HG02610 (cell line): ENCODE data around the gene GRIFIN.

Source experiments
- ATAC-seq: cut with Tn5 transposase; IDR thresholded peaks from one replicate; pipeline ENCODE4 v1.9.1; 2021; ENCODE audit warnings: mild to moderate bottlenecking, moderate library complexity; ENCODE audit not compliant: unreplicated experiment

Gene GRIFIN

DNA sequence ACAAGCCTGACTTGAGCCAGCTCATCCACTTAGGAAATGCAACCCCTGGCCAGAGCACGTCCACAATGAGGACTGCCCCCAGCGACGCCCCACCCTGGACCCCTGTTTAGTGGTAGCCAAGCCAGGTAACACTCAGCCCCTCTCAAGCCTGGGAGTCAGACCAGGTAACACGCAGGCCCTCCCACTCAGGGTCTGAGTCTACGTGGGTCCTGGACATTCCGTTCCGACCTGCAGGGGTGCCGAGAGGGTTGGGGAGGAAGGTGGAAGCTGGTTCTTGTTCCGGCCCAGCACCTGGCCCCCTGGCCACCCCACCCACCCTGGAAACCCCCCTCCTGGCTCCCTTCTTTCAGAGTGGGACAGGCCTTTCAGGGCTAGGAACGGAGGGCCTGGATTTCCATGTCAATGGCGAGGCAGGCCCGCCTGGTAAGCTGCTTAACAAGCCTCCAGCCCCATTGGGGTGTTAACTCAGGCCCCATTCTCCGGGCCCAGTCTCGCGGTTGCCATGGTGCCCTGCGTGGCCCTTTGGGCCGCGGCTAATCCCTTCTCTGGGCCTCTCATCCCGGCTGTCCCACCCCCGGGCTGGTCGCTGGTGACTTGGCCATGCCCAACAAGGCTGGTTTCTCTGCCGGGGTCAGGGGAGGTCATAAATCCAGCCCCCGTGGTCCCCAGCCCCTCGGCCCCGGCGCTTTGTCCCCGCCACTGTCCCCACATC, 23.7 kb upstream of the GRIFIN start:
- no peak for ATAC-seq

DNA sequence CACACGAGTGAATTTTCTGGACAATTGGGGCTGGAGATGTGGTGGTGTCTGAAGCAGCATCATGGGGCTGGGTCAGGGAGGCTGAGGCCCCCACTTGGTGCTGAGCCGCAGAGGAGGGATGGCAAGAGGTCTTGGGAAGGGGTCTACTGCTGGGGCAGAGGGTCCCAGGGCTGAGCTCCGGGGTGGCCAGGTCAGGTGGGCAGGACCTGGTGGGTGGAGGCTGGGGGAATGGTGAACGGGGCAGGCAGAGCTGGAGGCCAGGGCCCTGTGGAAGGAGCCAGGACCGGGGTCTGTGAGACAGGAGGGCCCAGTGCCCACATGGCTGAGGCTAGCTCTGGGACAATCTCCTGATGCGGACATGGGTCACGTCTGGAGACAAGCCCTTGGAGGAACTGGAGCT, 23.0 kb upstream of the GRIFIN start:
- no peak for ATAC-seq

DNA sequence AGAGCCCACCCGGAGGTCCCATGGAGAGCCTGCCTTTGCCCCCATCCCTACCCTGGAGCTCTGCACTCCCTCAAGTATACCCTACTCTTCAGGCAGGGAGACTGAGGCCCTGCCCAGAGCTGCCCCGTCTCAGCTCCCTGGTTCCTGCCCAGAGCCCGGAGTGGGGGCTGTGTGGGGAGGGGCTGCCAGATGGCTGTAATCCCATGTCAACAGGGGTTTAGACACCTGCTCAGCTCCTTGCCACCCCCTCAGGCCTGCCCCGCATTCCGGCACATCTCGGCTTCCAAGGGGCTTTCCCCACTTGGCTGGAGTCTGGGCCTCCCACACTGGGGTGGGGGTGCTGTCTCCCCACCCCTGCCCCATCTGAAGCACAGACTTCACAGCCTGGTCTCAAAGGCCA, 22.5 kb upstream of the GRIFIN start:
- ATAC-seq: no peak

DNA sequence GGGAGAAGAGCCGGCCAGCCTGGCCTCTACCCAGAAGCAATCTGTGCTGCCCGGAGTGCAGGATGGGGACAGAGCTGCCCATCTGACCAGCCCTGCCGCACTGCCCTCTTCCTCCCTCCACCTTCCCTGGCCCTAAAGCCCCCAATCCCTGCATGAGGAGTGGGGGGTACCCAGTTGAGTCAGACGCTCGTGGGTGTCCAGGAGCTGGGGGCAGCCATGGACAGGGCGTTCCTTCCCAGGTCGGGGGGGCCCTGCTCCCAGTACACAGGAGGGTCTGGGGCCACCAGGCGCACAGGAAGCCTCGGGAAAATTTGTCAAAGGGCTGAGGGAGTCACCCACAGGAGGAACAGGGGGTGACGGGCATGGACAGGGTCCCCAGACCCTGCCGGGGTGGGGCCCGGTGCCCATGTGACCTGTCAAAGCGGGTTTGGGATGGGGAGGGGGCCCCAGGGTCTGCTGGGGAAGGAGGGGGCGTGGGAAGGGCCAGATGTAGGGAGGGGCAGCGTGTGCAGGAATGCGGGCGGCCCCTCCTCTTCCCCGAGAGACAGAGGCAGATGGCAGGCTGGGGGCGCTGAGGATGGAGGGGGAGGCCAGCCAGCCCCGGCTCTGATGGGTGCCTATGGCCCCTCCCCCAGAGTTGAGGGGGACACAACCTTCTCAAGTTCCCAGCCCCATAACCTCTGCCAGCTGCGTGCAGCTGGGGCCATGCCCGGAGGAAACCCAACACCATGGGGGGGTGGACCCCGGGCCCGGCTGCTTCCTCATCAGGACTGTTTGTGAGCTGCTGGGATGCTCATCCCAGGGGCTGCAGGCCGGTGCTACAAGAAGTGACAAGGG, 21.5 kb upstream of the GRIFIN start:
- no peak for ATAC-seq

DNA sequence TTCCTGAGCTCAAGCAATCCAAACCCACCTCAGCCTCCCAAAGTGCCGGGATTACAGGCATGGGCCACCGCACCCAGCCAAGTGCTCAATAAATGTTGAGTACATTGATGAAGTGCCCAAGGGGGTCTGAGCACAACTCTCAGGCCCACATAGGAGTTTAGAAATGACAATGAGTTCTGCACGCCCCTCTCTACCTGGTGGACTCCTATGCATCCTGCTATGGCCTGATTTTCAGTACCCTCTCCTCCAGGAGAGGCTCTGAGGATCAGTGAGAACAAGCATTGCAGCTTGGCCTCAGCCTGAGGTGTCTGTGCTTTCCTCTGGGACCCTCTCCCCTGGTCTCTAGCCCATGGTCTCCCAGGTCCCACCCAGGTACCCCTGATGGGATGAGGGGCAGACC, 20.9 kb upstream of the GRIFIN start:
- ATAC-seq: no peak

DNA sequence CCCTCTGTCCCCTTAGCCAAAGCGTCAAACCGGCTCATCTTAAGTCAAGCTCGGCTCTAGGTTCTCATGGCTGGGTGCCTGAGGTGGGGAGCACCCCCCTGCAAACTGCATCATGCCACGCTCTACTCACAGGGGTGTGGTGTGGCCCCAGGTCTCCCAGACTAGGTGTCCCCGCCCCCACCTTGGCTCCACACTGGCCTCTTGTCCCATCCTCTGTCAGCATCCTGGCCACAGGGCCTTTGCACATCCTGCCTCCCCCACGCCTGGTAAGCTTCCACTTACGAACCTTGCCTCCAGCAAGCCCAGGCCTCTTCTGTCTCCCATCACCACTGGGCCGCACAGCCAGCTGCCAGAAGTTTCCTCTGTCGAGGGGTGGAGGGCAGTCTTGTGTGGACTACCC, 20.2 kb upstream of the GRIFIN start:
- ATAC-seq: no peak

DNA sequence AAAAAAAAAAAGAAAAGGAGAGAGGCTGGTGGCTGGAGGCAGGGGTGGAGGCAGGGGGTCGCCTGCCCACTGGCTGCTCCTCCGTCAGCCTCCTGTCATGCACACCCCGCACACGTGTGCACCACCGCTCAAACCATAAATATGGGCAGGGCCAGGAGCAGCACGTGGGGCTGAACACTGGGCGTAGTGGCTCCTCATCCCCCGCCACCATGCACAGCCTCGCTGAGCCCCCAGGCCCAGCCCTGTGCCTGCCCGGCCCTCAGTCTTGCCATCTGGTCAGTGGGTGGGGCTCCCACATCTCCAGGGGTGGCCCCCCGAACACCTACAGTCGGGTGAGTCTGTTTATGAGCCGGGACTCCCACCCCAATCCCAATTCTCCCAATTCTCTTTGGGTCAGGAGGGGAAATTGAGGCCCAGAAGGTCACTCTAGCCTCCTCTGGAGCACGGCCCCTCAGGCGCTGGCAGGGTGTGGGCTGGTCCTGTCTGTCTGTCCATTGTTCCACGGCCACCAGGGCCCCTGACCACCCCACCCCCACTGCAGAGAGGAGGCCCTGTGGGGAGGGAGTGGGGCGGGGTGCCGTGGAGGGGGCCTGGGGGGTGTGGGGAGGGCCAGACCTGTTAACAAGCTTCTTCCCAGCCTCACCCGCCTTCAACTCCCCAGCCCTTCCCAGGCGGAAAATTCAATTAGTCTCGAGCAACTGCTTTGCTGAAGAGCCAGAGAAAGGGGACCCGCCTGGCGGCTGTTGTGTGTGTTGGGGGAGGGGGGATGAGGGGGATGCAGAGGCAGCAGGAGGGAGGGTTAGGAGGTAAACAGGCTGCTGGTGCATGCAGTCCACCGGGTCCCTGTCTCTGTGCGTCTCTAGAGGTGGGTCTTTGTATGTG, 19.5 kb upstream of the GRIFIN start:
- no peak for ATAC-seq

DNA sequence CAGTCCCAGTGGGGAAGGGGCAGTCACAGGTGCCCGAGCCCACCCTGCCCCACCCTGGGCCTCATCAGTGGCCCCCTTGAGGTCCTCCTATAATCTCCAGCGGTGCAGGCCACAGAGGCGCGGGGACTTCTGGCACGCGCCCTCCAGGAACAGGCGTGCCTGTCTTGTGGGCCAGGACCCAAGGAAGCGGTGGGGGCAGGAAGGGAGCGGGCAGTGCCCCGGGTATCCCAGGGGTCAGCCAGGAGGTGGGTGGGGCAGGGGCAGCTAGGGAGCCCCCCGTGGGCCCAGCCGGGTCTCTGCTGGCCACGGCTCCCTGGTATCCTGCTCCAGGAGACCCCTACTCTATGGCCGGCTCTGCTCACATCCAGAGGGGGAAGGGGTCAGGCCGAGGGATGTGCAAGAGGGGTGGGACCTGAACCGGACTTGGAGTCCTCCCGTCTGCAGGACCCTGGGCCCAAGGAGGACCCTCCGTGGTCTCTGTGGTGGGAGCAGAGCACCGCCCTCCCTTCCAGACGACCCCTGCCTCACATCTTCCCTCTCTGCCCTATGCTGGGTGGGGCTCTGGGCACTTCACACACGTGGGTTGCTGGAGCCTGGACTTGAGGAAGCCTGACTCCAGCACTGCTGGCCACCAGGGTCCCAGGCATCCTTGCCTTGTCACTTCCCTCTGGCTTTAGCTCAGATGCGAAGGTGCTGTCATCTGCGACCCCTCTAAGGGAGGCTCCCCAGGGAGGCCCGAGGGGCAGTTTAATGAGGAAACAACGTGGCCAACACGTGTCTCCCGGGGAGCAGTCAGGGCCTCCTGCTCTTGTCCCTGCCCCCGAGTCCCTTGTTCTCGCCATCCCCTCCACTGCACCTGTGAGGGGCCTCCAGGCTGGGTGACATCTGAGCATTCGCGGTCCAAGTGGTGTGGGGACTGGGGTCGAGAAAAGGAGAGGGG, 18.3 kb upstream of the GRIFIN start:
- no peak for ATAC-seq

DNA sequence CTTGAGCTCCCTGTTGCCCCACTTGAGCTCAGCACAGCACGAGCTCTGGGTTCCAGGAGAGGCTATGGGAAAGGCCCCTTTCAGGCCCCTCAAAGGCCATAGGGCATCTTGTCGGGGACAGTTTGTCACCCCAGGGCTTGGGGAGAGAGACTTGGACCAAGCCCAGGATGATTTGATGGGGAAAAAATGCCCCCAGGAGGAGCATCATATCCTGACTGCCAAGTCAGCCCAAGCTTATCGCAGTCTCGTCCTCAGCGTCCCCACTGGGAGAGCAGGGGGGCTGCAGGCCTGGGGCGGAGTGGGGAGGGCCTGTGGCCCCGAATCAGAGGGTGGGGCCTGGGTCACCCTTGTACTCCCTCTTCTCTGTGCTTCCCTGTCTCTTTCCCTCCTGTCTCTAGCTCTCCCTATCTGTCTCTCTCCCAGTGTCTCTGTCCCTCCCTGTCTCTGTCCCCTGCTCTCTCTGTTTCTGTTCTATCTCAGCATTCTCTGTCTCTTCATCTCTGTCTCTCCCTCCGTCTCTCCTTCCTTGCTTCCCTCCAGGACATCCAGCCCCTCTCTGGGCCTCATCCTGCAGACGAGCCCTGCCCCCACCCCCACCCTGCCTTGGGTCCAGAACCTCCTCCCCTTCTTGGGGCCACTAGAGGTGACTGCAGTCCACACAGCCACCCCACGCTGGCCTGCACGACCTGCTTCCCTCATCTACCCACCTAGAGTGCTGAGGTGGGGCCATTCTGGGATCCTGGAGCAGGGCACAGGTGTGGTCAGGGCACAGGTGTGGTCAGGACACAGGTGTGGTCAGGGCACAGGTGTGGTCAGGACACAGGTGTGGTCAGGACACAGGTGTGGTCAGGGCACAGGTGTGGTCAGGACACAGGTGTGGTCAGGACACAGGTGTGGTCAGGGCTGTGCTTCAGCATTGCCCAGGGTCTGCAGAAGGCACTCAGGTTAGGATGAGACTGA, 17.3 kb upstream of the GRIFIN start:
- ATAC-seq: no peak

DNA sequence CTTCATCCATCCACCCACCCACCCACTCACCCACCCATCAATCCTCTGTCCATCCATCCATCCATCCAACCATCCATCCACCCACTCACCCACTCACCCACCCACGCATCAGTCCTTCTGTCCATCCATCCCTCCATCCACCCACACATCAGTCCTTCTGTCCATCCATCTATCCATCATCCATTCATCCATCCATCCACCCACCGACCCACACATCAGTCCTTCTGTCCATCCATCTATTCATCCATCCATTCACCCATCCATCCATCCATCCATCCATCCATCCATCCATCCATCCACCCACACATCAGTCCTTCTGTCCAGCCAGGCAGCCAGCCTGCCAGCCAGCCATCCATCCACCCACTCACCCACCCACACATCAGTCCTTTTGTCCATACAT, 15.8 kb upstream of the GRIFIN start:
- ATAC-seq: no peak

DNA sequence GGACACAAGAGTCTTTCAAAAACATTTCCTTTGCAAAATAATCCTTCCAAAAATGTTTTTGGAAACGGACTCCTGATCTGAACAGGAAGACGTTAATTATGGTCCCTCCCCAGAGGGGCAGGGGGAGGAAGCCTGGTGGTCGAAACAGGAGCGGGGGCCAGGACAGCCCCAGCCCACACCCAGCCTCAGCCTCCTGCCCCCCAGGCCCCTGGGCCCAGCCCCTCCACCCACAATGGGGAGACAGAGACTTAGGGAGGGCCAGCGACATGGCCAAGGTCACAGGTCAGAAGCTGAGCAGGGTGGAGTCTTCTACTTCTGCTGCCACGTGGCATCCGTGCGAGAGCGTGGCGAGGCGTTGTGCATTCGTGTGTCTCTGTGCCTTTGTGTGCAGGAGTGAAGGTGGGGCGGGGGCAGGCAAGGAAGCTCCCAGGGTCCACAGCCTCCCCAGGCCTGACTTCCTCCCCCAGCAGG, 14.0 kb upstream of the GRIFIN start:
- ATAC-seq: no peak

DNA sequence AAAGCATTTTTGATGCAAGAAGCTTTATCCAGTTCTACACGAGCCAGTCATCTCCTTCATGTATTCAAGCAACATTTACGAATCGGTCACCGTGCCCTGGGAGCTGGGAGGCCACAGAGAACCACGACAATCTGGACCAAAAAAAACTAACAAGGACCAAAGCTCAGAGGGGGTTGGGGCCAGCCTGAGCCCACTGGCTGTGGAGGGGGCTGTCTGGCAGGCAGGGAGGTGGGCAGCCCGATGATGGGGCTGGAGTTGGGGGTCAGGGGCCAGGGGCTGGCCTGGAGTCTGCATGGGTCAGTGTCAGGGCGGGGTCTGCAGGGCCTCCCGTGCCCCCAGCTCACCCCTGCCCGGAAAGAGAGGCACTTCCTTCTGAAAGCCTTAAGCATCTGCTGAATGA, 12.5 kb upstream of the GRIFIN start:
- ATAC-seq: no peak

DNA sequence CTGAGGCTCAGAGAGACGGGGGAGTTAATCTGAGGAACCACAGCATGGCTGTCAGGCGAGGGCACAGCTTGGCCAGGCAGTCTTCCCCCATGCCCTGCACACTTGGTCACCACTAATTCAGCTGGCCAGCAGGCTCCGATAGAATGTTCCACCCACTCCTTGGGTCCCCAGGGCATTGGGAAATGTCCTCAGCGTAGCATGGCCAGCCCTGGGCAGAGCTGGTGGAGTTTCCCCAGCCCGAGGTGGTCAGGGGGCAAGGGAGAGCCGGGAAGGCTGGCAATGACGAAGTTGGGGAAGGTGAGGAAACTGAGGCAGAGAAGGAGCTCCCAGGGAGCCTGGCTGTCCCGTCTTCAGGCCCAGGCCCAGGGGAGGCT, 12.1 kb upstream of the GRIFIN start:
- ATAC-seq: no peak

DNA sequence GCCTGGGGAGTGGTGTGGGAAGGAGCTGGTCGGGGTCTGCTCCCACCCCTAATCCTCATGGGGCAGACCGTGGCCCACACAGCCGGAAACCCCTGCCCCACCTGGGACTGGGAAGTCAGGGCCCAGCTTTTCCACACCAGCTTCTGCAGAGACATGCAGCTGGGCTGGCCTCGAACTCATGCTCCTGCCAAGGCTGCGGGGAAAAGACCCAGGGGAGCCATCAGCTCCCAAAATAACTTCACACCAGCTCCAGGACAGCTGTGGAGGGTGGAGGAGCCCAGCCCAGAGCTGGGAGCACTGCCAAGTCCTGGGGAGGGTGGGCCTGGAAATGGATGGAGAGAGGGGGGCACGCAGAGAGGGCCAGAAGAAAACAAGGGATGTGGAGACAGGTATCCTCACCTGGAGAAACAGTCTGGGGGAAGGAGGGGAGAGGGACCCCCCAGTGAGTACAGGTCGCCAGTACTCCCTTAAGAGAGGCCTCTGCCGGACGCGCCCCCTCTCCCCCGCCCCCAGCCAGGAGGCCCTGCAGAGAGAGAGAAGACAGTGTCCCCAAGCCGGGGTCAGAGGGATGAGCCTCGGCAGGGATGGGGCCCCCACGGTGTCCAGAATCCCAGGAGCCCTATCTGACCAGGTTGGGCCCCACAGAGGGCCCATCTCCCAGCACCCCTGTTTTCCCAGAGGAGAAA, 11.5 kb upstream of the GRIFIN start:
- ATAC-seq: no peak

DNA sequence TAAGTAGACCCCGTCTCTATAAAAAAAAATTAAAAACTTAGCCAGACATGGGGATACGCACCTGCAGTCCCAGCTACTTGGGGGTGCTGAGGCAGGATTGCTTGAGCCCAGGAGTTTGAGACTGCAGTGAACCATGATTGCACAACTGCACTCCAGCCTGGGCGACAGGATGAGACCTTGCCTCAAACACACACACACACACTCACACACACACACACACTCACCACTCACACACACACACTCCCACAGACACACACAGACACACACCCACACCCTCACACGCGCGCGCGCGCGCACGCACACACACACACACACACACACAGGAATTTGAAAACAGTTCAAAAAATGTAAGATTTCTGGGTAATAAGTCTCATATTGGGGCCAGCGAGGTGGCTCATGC, 8.7 kb upstream of the GRIFIN start:
- no peak for ATAC-seq

DNA sequence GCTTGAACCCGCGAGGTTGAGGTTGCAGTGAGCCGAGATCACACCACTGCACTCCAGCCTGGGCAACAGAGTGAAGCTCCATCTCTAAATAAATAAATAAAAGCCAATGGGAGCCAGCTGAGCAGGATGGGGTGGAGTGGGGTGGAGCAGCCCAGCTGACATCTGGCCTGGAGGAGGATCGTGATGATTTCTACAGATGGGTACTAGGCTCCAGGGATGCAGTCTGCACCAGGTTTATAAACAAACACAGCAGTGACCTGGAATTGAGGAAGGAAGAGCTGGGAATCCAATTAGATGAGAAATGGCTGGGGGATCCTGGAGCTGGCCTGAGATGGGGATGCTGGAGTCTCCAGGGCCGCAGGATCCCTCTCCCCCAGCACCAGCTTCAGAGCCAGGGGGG, 7.3 kb upstream of the GRIFIN start:
- ATAC-seq: no peak

DNA sequence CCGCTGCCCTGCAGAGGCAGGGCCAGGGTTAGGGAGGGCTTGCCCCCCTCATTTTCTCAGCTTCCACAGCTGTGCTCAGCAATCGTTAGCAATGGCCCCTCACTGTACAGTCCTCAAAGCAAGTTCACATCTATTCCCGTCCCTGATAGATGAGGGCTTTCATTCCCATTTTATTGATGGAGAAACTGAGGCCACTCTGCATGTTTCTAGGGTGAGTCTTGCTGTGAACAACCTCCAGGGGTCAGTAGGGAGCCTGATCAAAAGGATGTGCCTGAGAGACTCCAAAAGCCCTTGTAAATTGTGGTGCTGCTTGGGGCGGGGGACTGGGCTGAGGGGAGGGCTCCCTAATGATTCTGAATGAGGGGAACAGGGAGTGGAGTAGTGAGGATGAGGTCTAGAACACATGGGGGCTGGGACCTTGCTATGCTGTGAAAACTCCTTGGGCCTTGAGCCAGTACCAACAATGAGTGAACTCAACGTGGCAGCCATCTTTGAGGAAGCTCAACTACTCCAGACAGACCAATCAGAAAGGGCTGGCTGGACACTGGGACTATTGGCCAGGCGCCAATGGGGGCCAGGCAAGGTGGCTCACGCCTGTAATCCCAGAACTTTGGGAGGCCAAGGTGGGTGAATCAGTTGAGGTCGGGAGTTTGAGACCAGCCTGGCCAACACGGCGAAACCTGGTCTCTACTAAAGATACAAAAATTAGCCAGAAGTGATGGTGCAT, 6.7 kb upstream of the GRIFIN start:
- no peak for ATAC-seq

DNA sequence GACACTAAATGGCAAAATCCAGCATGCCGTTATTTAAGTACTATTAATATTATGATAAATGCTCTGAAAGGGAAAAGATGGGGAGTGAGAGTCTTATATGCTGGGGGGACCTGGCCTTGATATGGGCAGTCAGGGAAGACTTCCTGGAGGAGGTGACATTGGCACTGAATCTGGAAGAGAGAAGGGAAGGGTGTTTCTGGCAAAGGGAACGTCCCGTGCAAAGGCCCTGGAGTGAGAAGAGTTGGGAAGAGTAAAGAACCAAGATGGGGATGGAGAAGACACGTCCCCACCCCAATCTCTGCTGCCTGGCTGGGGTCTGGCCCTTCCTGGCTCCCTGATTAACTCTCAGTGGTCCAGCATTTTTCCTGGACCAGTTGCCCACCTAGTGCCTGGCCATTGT, 5.0 kb upstream of the GRIFIN start:
- no peak for ATAC-seq
